Mesothelial cell of epicardium (in vitro differentiated cells): ENCODE results near the gene NOS1AP. TPM values are rescaled to one million over a fixed set of nuclear protein-coding genes. Genes with fewer than 3 reads are reported as not detected.

ENCODE experiments used
- DNase-seq, 2 experiments: peaks; one replicate each; pipeline ENCODE4 v3.0.0; 2021; ENCODE audit warnings: low spot score in 2 of 2; ENCODE audit not compliant: unreplicated experiment in 2 of 2
- H3K27ac Mint-ChIP-seq: 2 replicates; pipeline ENCODE4 v1.8.0; 2021; ENCODE audit warnings: mixed read lengths
- H3K27me3 Mint-ChIP-seq: 2 replicates; pipeline ENCODE4 v1.8.0; 2021; ENCODE audit warnings: low read depth, mixed read lengths
- H3K36me3 Mint-ChIP-seq: 2 replicates; pipeline ENCODE4 v1.8.0; 2021; ENCODE audit warnings: mixed read lengths
- H3K4me1 Mint-ChIP-seq: 2 replicates; pipeline ENCODE4 v1.8.0; 2021; ENCODE audit warnings: mixed read lengths
- H3K4me3 Mint-ChIP-seq: 2 replicates; pipeline ENCODE4 v1.8.0; 2021; ENCODE audit warnings: mild to moderate bottlenecking, moderate library complexity, mixed read lengths
- H3K9me3 Mint-ChIP-seq: 2 replicates; pipeline ENCODE4 v1.8.0; 2021; ENCODE audit warnings: mixed read lengths
- total RNA-seq: library from RNA; stranded (reverse); gene quantifications from 3 replicates; pipeline ENCODE4 v1.2.1, GENCODE V29; 2021
- TF ChIP-seq, protein P1 (sequence below): fragments of 200-600 bp; sonication (generic); IDR thresholded peaks from one replicate; pipeline ENCODE4 v1.5.0; 2021; ENCODE audit warnings: antibody characterized with exemption; ENCODE audit not compliant: unreplicated experiment

Gene NOS1AP
- total RNA-seq, 1 donor from 2014 or later, result 4.4 TPM

DNA sequence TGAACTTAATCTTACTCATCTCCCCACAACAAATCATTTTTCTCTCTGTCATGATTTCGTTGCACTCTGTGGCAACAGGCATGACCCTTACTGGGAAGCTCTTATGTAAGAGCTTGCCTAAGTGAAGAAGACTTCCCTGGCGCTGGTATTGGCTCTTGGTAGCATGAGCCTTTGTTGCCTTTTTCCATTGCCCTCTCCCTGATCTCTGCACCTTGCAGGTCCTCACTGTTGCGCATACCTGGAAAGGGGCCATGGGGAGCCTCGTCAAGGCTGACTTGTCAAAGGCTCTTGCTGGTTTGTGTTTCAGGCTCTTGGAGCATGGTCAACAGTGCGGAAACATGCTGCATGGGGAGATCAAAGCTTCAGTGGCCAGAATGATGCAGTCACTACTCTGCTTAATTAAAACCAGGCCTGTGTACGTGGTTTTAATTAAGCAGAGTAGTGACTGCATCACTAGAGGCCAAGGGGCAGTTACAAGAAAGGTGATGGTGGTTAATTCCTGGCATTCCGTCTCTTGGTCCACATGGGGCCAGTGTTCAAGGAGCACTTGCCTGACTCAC lies 165.8 kb downstream of the NOS1AP start:
- TF ChIP-seq, protein P1, sequence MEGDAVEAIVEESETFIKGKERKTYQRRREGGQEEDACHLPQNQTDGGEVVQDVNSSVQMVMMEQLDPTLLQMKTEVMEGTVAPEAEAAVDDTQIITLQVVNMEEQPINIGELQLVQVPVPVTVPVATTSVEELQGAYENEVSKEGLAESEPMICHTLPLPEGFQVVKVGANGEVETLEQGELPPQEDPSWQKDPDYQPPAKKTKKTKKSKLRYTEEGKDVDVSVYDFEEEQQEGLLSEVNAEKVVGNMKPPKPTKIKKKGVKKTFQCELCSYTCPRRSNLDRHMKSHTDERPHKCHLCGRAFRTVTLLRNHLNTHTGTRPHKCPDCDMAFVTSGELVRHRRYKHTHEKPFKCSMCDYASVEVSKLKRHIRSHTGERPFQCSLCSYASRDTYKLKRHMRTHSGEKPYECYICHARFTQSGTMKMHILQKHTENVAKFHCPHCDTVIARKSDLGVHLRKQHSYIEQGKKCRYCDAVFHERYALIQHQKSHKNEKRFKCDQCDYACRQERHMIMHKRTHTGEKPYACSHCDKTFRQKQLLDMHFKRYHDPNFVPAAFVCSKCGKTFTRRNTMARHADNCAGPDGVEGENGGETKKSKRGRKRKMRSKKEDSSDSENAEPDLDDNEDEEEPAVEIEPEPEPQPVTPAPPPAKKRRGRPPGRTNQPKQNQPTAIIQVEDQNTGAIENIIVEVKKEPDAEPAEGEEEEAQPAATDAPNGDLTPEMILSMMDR, result no peak
- Mint-ChIP-seq H3K27ac (no peak overlapping the region), H3K4me1 (peaks cover 11% of the 10 kb centered on the region), H3K9me3 (no peaks in the 10 kb centered on the region), H3K27me3 (no peaks in the 10 kb centered on the region), H3K4me3 (no peak overlapping the region), H3K36me3 (no peaks in the 10 kb centered on the region)
- no peak for DNase-seq

- Mint-ChIP-seq H3K27me3 (no peaks in the 10 kb centered on the region), H3K36me3 (no peaks in the 10 kb centered on the region), H3K4me1 (peaks cover 11% of the 10 kb centered on the region), H3K9me3 (no peaks in the 10 kb centered on the region), H3K27ac (no peak overlapping the region), H3K4me3 (no peak overlapping the region)
- TF ChIP-seq, protein P1, result no peak
- DNase-seq, result no peak
Measured at GRCh38 chr1:162236201-162236600, 166.7 kb downstream of the NOS1AP start.

DNA sequence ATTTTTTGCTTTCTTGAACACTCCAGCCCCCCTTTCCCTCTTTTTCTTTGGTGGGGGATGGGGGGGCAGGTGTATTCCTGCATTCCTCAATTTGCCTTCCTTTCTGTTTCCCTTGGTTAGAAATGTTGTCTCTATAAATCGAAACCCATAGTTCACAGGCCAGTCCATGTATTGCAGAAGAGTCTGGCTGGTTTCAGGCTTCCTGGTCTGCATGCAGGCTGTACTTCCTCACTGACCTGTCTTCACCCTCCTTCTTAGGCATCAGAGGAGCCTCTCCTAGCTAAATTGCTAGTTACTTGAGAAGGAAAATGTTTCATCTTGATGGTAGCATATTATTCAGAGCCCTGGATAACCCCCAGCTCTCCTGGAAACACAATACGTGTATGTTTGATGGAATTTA lies 167.1 kb downstream of the NOS1AP start:
- no peak for DNase-seq
- no peaks in the 10 kb centered on the region for H3K9me3 Mint-ChIP-seq
- H3K4me3 Mint-ChIP-seq, result no peak overlapping the region
- H3K36me3 Mint-ChIP-seq, result no peaks in the 10 kb centered on the region
- H3K27me3 Mint-ChIP-seq, result no peaks in the 10 kb centered on the region
- TF ChIP-seq, protein P1, result no peak
- H3K4me1 Mint-ChIP-seq, result peaks cover 11% of the 10 kb centered on the region
- H3K27ac Mint-ChIP-seq, result no peak overlapping the region

DNA sequence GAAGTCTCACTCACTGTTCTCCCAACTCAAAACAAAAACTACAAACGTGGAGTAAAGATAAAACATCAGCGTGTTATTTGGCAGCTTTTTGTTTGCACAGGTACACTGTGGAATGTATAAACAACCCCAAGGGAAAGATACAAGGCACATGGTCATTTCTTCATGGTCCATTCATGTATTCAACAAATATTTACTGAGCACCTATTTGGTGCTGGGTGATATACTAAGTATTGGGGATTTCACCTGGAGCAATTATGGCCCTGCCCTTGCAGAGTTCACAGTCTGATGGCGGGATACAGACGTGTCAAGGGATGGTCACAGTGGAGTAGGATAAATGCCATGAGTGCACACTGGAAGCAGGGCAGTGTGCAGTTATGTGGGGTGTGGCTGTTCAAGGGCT lies 171.1 kb downstream of the NOS1AP start:
- DNase-seq, result no peak
- no peaks in the 10 kb centered on the region for H3K27me3 Mint-ChIP-seq
- H3K4me3 Mint-ChIP-seq, result no peak overlapping the region
- no peaks in the 10 kb centered on the region for H3K36me3 Mint-ChIP-seq
- TF ChIP-seq, protein P1, result no peak
- H3K9me3 Mint-ChIP-seq, result no peaks in the 10 kb centered on the region
- H3K27ac Mint-ChIP-seq, result no peak overlapping the region
- H3K4me1 Mint-ChIP-seq, result peaks cover 11% of the 10 kb centered on the region

DNA sequence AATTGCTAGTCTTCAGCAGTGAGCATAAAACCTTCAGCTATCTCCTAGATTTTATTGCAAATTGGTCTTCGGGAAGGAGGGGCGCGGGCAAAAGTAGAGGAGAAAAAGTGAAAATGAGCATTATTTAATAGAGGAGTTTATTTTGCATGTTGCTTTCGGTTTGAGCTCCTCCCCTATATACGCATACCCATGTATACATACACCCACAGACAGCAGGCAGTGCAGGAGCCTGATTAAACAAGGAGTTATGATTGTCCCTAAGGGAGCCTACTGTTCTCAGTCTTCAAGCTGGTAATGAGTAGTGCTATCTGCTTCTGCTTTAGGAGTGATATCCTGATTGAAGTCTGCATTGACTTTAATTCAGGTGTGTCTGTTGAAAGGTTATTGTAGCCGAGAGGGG lies 173.3 kb downstream of the NOS1AP start:
- Mint-ChIP-seq H3K27ac (no peak overlapping the region), H3K27me3 (no peaks in the 10 kb centered on the region), H3K4me3 (no peak overlapping the region), H3K36me3 (no peaks in the 10 kb centered on the region), H3K9me3 (no peaks in the 10 kb centered on the region), H3K4me1 (peaks cover 2% of the 10 kb centered on the region)
- DNase-seq, result no peak
- TF ChIP-seq, protein P1, result no peak
